Stimulated activated CD8-positive, alpha-beta memory T cell treated with anti-CD3 and anti-CD28 coated beads, Interleukin-15, amount 100 ng/mL, for 24 hours (primary cell): Measurements from ENCODE around the gene MCCC1.
"Not testable (repeated sequence)": the region's sequence is repeated elsewhere in the genome, so short reads cannot be mapped to it uniquely, and the experiment has no call there.

Source experiments
- DNase-seq: peaks from one replicate; pipeline ENCODE4 v3.0.0-alpha.2; 2020; ENCODE audit warnings: low read depth

Gene MCCC1

DNA sequence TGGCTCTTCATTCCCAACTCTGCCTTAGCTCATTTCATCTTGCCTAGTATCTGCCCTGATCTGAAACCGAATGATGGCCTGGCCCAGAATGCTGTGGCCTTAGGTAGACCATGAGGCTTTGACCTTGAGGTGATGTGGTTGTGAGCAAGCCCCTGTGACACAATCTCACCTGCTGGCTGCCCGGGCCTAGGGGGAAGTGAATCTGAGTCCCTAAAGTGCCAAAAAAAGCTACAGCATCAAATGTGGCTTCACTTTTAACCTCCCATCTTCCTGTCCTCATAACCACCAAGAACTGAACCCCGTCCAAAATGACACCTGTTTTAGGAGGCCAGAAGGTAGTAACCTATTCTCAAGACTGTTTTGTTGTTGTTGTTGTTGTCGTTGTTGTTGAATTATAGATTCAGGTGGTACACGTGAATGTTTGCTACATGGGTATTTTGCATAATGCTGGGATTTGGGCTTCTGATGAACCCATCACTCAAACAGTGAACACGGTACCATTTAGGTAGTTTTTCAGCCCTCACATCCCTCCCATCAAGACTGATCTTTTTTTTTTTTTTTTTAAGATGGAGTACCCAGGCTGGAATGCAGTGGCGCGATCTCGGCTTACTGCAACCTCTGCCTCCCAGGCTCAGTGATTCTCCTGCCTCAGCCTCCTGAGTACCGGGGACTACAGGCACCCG is 54.6 kb downstream of the MCCC1 start:
- DNase-seq, result no peak

DNA sequence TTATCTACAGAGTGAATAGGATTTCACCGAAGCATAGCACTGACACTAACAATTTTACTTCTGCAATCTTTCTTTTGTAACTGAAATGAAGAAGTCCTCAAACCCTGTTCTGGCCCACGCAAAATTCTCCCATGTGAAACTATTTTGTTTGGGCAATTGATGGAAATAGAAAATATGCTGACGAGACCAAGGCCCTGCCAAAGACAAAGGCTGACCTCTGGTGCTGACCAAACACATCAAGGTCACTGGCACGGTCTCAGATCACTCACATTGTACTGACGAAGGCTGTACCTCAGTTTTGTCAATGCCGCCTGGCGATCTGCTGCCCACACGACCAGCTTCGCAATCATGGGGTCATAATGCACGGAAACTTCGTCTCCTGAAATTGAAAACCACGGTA is 60.5 kb downstream of the MCCC1 start:
- no peak for DNase-seq

DNA sequence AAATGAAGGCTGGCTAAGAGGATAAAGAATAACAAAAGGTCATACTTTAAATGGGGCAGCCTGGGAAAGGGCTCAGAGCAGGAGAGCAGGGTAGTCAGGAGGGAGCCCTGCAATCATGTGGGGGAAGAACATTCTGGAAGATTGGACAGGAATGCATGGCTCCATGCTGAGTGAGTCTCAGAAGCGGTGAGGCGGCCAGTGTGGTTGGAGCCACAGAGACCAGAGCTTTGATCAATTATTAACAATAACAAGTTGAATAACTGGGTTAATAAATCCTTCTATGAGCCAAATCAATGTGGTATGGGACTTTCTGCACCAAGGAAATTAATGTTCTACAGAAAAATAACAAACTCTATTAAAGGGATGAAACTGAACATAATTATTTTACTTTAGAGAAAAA is 61.1 kb downstream of the MCCC1 start:
- no peak for DNase-seq

DNA sequence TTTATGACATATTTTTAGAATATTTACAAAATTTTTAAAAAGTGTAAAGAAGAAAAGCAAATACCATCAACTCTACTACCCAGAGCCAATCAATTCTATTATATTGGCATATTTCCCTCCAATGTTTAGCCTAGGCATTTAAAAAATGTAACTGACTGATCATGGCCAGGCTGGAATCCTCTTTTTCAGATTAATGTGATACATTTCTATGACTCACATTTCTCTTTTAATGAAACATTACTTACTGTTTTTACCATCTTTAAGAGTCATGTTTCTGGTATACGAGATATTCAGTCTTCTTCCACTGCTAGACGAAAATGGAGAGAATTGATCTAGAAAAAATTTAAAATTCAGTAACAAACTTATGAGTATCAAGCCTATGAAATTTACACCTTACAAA is 65.5 kb downstream of the MCCC1 start:
- DNase-seq, result no peak

DNA sequence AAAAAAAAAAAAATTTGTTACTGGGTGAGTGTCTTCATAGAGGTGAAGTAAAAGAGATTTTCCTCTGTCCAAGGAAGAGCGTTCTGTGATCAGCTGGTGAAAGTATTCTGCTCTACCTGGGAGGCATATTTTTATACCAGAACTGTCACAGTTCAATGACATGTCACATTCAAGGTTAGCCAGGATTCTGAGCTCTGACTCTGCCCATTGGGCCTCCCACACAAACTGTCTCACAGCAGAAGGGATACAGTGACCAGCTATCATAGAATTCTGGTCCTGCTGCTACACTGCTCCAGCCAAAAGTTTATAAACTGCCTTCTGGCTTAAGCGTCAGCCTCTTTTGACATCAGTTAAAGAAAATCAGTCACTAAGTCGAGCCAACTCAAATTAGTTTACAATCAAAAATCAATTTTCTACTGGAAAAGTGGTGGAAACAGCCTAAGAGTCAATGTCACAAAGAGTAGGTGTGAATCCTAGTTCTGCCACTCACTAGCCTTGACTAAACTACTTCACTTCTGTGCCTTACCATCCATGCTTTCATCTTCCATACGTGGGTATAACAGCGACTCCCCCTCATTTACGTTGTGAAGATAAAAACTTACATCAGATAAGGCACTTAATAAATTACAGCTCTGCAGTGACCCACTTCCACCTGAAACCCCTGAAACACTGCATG is 66.3 kb downstream of the MCCC1 start:
- DNase-seq, result no peak

DNA sequence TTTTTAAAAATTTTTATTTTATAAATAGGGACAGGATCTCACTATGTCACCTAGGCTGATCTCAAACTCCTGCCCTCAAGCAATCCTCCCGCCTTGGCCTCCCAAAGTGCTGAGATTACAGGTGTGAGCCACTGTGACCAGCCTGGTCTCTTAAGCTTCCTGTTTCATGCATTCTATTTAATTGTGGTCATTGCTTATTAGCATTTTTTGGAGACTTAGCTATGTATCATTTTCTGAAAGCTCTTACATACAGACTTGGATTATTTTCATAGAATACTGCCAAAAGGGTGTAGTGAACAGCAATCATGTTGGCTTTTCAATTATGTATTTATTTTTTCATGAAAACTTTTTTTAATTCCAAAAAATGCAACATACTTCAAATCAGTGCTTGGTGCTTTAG is 67.5 kb downstream of the MCCC1 start:
- no peak for DNase-seq

DNA sequence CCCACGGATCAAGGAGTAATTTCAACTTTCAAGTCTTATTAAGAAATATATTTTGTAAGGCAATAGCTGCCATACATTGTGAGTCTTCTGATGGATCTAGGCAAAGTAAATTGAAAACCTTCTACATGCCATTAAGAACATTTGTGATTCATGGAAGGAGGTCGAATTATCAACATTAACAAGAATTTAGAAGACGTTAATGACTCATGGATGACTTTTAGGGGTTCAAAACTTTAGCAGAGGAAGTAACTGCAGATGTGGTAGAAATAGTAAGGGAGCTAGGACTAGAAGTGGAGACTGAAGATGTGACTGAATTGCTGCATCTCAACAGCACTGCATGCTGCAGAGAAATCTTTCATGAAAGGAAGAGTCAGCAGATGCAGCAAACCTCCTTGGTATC is 70.9 kb downstream of the MCCC1 start:
- DNase-seq, result no peak

DNA sequence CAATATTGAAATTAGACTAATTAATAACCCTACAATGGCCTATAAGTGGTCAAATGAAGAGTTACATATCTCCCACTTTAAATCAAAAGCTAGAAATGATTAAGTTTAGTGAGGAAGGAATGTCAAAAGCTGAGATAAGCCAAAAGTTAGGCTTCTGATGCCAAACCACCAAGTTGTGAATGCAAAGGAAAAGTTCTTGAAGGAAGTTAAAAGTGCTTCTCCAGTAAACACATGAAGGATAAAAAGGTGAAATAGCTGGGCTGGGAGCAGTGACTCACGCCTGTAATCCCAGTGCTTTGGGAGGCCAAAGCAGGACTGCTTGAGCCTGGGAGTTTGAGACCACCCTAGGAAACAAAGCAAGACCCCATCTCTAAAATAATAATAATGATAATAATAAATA is 72.0 kb downstream of the MCCC1 start:
- no peak for DNase-seq

DNA sequence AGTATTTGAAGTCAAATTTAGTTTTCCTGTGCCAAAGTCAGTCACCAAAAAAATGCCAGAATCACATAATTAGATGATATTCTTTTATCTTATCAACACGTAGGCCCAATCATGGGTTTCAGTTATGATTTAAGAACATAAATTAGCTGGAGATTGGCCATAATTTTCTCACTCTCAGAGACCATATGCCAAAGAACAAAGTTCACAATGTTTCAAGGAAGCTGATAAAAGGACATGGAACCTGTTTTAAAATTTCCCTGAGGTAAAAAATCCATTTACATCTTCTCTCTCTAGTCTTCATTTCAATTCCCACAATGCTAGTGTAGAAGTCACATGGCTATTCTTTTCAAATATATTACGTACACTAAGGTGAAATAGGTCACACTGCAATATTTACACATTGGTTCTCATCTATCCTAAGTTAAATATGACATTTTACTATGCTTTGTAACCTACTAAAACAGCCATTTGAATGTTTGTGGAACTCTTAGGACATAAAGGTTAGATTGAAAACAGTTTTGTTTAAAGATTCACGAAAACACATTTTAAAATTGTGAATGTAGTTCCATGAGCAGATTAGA is 76.3 kb downstream of the MCCC1 start:
- DNase-seq, result no peak

DNA sequence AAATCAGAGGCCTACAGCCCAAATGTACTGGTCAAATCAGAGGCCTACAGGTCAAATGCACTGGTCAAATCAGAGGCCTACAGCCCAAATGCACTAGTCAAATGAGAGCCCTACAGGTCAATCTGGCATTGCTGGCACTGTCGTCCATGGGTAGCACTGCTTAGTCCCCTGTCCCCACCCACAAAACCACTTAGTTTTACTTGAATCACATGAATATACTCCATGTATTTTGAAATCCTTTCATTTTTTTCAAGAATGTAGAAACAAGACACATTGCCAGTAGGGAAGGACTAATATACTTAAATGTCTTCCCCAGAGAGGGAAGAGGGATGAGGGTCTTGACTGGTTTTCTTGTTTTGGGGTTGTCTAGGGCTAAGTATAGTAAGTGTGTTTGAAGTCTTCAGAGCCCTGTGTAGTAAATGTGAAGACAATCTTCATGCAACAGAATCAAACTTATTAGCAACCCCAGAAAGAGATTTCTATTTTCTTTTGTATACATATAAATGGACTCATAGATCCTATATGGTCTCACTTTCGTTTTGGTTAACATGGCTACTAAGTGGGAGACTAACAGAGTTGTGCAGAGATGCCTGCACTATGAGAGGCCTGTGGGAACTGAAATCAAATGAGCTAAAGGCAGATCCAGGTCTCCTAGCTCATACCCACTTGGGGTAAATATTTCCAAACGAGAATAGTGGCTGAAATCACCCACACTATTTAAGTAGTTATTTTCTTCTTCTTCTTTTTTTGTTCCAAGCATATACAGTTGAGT is 80.7 kb downstream of the MCCC1 start:
- DNase-seq, result no peak

DNA sequence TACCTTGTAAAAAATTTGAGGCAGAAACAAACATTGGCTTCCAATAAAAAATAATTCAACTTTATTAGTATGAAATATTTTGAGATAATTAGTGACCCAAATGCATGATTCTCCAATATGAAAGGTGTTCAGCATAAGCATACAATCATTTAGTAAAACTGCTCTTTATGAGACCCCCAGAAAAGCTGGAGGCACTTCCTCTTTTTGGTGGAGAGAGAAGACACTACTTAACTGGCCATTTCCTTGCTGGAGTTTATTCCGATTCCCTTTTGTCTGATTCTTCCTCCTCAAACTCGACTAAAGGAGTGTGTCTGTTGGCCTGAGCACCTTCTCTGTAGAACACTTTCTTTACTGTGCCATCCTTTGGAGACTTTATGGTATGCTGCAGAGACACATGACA is 84.1 kb downstream of the MCCC1 start:
- no peak for DNase-seq

DNA sequence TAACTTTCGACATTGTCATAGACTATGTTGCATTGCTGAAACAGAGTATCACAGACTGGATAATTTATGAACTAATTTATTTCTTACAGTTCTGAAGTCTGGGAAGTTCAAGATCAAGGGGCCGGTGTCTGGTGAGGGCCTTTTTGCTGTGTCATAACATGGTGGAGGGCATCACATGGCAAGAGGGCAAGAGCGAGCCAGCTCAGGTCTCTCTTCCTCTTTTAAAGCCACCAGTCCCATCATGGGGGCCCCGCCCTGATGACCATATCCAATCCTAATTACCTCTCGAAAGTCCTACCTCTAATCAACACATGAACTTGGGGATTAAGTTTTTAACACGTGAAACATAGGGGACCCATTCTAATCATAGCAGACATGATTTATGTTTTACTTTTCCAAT is 85.4 kb downstream of the MCCC1 start:
- no peak for DNase-seq

DNA sequence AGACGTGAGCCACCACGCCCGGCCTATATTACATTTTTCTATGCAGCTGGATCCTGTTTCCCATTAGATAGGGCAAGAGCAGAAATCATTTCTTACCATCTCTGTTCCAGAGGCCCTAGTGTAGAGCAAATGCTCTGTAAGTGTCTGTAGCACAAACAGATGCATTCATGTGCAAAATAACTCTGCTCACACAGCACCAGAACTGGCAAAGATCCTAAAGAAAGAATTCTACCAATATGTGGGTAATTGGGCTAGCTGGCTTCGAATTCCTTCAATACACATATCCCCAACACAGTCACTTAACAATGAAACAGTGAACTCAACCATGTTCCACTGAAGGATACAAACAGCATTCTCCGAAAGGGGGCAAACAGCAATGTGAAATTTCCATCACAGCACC is 86.2 kb downstream of the MCCC1 start:
- no peak for DNase-seq

DNA sequence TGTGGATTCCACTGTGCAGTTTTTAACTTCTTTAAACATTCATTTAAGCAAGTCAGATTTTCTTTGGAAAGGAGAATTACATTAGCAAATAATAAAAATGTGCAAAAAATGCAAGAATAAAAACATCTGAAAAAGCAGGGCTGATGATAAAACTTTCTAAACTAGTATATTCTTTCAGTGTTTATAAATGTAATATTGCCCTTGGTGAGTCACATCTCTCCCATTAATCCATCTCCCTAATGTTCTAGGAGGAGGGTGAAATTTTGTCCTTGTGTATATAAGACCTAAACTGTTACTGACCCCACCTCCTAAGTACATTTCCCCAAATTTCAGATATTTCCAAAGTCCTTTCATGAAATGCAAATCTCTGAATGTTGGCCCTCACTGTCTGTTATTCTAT is 90.5 kb downstream of the MCCC1 start:
- no peak for DNase-seq

DNA sequence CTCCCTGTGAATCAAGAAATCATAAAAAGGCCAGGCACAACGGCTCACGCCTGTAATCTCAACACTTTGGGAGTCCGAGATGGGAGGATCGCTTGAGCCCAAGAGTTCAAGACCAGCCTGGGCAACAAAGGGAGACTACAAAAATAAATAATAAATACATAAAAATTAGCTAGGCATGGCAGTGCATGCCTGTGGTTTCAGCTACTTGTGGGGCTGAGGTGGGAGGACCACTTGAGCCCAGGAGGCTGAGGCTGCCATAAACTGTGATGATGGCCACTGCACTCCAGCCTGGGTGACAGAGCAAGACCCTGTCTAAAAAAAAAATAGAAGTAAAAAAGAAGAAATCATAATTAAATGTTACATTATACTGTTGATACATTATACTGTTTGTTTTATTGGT is 91.0 kb downstream of the MCCC1 start:
- DNase-seq, result no peak

DNA sequence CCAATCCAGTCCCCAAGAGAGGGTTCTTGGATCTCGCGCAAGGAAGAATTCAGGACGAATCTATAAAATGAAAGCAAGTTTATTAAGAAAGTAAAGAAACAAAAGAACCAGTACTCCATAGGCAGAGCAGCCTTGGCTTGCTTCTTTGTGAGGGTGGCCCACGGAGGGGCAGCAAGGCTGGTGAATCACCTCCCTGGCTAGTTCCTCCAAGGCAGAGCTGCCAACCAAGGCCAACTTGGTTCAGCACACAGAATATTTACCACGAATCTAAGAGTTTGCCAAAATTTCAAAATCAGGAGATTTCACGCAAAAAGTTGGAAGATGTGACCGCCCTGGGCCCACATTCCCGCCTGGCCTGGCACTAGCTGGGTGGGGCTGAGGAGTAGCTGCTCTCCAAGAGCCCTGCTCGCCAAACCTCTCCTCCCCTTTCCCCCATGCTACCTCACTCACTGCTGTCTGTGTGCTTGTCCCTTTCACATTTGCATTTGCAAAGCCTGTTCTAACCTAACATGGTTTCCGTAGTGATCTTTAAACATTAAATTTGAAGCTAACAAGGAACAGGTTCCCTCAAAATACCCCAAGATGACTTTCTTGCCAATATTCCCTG is 92.8 kb downstream of the MCCC1 start:
- DNase-seq, result no peak

DNA sequence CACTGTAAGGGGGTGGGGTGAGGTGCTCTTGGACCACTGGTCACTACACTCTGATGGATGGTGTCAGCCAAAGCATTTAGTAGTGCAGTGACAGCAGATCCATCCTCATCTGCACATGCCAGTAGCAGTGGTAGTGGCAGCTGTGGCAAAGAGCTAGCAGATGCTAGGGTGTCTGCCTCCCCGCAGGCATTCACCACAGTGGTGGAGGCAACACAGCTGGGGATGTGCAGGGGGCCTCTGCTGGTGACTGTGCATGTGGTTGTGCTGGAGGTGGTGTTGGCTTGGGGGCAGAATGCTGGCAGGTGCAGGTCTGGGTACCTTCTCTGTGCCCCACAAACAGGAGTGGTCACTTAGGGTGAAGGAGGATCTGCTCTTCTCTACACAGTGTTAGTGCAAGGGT is 99.5 kb downstream of the MCCC1 start:
- no peak for DNase-seq

DNA sequence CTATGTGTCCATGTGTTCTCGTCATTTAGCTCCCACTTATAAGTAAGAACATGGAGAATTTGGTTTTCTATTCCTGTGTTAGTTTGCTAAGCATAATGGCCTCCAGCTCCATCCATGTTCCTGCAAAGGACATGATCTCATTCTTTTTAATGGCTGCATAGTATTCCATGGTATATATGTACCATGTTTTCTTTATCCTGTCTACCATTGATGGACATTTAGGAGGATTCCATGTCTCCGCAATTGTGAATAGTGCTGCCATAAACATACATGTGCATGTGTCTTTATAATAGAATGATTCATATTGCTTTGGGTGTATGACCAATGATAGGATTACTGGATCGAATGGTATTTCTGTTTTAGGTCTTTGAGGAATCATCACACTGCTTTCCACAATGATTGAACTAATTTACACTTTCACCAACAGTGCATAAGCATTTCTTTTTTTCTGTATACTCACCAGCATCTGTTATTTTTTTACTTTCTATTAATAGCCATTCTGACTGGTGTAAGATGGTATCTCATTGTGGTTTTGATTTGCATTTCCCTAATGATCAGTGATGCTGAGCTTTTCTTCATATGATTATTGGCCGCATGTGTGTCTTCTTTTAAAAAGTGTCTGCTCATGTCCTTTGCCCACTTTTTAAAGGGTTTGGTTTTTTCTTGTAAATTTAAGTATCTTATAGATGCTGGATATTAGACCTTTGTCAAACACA is 105.7 kb downstream of the MCCC1 start:
- DNase-seq, result not testable (repeated sequence)

DNA sequence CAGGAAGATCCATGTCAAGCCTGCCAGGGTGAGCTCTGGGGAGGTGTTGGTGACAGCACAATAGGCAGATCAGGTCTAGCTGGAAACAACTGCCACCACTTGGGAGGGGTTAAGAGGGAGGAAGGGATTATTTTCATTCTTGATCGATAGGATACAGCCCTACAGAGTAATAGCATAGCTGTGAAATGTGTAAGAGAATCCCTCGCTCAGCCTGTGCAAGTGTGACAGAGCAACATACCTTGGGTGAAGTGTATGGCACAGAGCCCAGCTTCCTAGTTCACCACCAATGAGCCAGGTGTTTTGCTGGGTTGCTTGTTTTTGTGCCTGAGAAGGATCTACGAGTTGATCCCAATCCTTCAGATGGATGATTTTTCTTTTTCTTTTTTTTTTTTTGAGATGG is 109.7 kb downstream of the MCCC1 start:
- no peak for DNase-seq

DNA sequence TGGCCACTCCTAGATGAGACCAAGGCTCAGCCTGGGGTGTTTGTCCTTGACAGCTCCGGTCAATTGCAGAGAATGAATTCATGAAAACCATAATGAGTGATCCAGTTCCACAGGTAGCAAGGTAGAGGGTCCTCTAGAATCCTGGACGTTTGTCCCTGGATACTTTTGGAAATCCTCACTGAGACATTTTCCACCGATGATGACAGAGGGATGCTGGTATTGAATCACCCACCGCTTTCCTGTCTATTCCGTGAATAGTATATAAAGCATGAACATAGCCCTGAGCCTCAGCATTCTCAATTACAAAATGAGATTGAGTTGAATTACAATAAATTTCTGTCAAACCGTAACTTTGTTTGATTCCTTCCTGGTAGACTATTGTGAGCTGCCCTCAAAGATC is 113.3 kb downstream of the MCCC1 start:
- no peak for DNase-seq

DNA sequence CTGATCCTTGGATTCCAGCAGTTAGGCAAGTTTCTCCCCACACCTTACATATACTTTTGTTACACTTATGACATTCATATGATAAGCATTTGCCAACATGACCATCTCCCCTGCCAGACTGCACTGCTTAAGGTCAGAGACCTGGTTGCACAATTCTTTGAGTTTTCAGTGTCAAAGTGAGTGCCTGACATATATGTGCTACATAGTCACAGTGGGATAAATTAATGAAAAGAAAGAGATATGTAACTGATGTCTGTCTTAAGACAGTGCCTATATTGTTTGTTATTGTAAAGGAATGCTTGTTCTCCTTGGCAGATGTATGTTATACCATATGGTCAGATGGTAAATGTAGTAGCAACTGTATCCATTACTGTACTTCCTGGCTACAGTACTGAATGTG is 115.4 kb downstream of the MCCC1 start:
- no peak for DNase-seq

DNA sequence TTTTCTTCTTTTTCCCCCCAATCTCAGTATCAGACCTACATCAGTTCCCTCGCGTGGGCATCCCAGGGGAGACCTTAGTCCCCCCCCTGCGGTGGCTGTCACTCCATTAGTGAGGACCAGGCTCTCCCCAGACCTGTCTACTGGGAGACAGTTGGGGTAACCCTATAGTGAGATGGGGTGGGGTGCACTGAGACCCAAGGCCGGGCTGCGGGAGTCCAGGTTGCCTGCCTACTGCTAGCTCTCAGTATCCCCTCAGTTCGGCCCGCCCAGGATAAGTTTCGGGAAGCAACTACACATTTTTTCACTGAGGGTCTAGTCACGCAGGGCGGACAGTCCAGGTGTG is 118.3 kb downstream of the MCCC1 start:
- DNase-seq, result no peak
